Activated CD8-positive, alpha-beta memory T cell treated with anti-CD3 and anti-CD28 coated beads for 4 hours (primary cell): ENCODE measurements around the gene RORB.
"Not testable (repeated sequence)": the region's sequence is repeated elsewhere in the genome, so short reads cannot be mapped to it uniquely, and the experiment has no call there.

Source experiments
- DNase-seq, 2 donors: peaks; one replicate each; pipeline ENCODE4 v3.0.0-alpha.2; 2020; ENCODE audit warnings: low read depth in 2 of 2

Gene RORB

DNA sequence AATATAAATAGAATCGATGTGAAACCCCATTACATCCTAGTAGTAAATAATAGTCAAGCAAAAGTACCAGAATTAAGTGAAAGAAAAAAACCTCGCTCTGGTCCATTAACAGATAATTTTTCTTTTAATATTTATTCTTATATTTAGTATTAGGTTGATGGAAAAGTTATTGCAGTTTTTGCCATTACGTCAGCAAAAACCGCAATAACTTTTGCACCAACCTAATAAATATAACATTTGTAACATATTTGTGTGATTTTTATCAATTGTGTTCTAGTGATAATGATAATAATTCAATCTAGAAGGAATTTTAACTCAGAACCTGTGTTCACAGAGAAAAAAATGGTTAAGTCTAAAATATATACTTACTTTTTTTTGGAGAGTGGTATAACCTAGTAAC, 16.1 kb downstream of the RORB start:
- no peak for DNase-seq

DNA sequence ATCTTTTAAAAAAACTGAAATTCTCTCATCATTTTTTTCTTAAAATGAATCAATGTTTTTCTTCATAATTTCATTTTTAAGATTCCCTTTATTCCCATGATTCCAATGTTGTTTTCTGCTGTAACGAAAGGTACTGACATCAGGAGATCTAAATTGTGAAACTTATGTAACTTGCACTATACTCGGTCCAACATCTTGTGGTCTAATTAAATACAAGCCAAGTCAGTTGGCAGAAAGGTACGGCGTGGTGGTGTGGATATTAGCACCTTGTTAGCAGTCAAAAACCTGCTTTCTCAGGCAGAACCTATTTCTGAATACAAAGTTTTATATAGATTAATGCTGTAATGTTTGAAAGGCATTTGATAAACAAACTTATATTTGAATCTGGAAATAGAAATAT, 20.1 kb downstream of the RORB start:
- DNase-seq: no peak

DNA sequence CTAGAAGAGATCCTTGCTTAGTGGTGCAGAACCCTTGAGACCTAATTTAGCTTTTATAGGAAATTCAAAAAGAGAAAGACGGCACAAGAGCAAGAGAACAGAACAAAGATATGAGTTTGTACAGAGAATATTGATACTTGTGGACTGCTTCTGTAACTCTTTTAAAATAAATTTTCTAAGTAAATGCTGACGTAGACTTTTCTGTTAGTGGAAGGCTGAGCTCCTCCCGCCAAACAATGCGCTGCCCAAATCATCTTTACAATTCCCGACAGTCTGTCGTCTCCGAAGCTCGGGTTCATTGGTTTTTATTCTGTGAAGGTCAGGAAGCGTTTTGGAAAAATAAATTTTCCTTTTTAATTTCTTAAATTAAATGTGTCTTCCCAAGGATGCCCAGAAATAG, 22.3 kb downstream of the RORB start:
- no peak for DNase-seq

DNA sequence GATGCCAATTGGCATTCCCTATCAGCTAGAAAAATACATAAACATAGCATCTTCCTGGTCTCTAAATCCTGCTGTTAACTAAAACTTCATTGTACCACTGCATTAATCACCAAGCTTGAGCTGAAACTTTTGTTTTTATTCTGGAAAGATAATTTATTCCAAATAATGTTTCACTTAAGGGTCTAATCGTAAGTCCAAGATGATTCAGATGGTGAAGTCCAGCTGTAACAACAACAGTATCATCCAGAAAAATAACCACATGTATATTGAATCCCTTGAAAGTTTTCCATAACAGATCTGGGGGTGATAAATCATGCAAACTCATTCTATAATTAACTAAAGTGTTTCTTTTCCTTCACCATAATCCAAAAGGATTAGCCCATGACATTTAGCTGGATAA, 23.9 kb downstream of the RORB start:
- no peak for DNase-seq

DNA sequence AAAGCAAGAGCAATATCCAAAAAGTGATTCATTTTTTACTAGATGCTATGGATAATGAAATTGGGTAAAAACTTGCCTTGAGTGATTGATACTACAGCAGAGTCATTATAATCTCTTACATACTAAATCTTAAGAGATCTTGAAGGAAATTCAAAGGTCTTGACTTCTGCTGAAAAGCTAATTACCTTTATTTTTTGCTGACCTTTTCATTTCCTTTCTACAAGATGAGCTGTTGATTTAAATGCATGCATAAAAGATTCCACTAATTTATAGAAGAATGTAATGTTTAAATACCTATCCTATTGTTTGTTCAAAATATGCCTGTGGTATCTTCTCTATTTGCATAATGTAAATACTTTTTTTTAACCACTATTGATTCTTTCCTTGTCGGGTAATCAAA, 27.2 kb downstream of the RORB start:
- DNase-seq: no peak

DNA sequence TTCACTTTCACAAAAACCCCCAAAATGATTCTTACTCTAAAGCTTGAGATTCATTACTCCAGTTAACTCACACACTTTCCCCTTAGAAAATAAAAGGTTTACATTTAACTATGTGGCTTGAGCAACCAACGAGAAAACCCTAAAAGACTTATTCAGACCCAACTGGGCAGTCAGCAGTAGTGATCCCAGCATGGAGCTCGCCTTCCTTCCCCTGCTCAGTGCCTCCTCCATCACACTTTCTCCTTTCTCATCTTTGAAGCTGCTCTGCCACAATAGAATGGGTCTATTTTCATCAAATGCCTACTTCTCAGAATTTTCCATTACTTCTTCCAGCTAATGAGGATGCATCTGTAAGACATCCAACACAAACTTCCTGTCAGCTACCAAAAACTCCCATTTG, 29.1 kb downstream of the RORB start:
- DNase-seq: no peak

DNA sequence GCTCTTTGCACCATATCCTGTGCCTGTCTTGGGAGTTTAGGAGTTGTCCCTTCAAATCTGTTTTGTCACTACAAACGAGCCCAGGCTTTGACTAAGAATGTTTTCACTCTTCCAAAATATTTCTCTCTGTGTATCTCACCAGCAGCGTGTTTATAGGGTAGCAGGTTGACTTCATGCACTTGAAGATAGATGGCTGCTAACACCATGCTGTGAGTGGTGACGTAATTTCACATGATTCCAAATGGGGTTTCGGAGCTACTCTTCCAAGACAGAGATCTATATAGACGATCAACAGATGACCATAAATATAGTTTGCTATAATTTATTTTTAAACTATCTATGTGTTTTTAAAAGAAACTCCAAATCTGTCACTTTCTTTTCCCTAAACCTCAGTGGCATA, 30.6 kb downstream of the RORB start:
- DNase-seq: no peak

DNA sequence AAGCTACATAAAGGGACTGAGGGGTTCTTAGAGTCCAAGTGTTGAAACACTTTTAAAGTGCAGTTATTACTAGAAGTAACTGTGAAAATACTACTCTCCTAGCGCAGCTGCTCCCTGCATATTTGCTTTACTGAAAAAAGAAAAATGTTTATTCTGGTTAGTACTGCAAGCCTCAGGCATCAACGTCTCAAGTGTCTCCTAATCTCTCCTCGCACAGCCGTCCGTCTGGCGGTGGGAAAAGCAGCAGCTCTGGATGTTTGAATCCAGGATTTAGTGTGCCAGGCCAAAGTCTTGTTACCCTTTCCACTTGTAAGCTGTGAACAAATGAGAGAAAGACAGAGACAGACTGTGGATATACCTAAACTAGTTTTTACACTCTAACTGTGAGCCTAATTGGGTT, 31.1 kb downstream of the RORB start:
- DNase-seq: no peak

DNA sequence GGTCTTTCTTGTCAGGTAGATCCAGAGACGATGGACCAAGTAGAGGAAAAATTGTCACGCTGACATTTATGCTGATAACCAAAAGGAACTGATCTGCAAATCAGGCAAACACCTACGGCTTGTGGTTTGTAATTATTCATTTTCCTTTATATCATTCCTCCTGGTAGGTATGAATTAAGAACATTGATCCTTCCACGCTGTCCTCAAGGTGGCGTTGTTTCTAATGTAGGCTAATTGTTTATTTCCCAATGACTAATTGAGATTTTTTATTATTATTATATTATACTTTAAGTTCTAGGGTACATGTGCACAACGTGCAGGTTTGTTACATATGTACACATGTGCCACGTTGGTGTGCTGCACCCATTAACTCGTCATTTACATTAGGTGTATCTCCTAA, 33.3 kb downstream of the RORB start:
- DNase-seq: not testable (repeated sequence)

DNA sequence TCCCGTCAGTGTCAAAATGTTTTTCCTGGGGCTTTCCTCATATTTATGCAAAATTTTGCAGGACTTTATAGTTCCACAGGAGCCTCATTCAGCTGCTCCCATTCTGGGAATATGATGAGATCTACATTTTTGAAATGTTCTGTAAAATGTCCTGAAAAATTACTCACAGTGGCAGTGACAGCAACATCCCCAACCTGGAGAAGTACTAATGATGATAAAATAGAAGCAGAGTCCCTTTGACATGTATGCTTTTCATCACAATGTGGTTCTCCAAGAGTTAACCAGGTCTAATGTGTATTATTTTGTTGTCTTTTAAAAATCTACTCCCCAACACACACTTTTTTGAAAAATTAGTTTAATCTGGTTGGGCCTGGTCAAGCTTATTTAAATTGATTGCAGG, 36.1 kb downstream of the RORB start:
- DNase-seq: no peak

DNA sequence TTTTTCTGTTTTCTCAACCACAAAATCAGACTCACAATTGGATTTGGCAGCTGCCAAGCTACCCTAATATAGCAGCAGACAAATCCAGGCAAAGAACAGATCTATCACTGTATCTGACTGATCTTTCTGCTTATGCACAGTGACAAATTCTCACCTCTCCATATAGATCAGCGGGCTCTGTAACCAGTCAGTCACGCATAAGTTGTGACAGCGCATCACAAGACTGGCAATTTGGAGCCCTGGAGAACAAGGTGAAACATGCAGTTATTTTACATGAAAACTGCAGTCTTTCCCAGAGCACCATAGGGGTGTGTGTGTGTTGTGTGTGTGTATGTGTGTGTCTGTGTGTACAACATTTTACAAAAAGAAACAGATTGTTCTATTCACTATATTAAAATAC, 37.7 kb downstream of the RORB start:
- DNase-seq: no peak

DNA sequence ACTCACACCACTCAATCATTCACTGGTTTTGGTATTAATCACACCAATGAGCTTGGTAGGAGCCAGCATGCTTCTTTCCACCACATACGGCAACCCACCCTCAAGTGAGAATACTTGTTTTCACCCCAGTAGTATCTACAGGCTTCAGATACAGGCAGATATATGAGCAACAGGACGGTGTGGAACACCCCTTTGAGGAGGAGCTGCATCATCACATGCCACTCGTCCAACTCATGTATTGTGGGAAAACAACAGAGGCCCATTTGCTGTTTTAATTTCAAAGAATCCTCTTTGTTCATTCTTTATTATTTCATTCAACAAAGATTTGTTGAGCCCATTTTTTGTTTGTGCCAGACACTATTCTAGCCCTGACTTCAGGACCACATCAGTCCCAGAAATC, 46.0 kb downstream of the RORB start:
- DNase-seq: no peak

DNA sequence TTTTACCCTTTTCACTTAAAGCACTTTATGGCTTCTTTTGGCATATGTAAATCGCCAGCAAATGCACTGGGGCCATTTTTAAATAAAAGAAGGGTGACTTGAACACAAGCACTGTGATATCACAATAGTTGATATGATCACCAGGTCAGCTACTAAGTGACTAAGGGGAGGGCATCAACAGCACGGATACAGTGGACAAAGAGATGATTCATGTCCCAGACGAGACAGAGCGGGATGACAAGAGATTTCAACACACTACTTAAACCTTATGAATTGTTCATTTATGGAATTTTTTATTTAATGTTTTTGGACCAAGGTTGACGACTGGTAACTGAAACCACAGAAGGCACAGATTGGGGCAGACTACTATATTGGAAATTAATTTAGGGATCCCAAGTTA, 54.1 kb downstream of the RORB start:
- DNase-seq: no peak

DNA sequence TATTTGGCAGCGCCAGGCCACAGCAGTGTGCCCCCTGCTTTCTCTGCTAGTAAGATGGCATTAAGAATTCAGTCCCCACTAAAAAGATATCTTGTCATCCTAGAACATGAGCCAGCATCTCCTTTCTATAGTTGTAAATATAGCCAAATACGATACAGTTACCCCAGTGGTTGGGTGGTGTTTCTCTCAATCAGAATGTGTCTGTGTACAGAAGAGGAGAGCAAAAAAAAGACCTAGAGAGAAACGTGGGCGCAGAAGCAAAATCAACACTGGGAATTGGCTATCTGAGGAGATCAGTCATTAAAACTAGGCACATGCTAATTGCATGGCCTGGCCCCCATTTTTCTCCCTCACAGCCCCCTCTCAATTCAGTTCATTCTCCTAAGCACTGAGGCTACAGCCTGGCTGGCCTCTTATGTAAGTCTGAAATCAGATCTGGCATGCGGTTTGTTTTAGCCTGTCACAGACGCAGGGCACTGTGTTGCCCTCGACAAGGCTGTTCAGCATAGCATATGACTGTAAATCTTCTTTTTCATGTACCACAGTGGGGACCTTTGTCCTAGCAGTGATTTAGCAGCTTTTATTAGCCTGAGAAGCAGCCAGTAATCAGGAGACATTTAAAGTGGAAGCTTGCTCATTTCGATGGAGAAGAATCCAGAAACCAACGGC, 57.8 kb downstream of the RORB start:
- no peak for DNase-seq

DNA sequence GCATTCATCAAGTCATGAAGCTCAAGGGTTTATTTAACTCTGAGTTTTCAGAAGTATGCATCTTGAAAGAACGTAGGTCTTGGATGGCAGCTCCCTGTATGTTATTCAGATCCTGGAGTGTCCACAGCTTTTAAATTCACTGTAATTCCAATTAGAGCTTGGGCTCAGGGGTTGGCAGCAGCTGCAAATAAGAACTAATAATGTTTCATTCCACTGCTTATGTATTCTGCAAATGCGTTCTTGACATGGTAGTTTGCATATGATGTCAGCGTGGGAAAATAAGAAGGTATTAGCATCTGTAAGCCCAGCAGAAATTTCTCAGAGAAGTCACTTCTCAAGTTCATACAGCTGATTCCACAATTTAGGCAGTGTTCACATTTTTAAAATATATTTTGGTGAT, 58.4 kb downstream of the RORB start:
- DNase-seq: no peak

DNA sequence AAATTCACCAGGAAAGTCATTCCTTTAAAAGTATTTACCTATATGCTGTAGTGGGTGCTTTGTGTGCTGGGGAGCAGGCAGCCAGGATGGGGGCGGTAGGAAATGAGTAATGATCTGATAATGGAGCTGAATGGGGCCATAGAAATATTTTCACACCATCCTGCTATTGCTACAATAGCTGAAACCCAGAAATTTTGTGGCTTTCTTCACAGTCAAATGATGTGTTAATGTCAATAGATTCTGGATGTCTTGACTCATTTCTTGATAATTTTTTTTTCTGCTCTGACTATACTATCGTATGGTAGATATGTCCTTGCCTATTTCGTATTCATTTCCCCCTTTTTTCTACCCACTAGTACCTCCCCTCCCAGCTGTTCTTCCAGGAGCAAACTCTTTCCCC, 59.5 kb downstream of the RORB start:
- no peak for DNase-seq

DNA sequence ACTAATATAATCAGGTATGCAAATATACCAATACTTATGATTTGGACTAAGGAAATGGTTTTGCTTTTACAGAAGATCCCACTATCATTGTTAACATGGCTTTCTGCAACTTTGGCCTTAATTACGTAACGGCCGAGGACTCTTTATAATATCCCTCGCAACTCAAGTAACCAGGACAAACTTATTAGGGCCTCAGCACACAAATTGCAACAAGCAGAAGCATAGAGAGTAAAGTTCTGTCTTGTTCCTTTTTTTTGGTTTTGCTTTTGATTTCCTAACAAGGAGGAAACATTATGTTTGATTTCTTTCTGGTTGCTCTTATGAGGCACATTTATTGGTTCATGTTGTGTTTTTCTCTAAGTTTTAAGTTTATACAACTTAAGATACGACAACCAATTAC, 60.4 kb downstream of the RORB start:
- DNase-seq: no peak

DNA sequence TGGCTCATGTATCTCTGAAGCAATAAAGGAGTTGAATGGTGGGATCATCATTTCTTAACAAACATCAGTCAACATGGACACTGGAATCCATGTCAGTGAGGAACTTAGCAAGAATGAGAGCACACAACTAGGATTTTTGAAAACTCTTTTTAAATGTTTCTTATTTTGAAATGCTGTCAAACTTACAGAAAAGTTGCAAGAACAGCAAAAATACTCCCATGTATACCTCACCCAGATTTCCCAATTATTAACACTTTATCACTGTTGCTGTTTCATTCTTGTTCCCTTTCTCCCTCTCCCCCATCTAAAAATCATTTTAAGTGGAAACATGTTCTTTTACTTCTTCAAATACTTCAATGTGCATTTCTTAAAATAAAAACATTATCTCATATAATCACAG, 65.5 kb downstream of the RORB start:
- no peak for DNase-seq

DNA sequence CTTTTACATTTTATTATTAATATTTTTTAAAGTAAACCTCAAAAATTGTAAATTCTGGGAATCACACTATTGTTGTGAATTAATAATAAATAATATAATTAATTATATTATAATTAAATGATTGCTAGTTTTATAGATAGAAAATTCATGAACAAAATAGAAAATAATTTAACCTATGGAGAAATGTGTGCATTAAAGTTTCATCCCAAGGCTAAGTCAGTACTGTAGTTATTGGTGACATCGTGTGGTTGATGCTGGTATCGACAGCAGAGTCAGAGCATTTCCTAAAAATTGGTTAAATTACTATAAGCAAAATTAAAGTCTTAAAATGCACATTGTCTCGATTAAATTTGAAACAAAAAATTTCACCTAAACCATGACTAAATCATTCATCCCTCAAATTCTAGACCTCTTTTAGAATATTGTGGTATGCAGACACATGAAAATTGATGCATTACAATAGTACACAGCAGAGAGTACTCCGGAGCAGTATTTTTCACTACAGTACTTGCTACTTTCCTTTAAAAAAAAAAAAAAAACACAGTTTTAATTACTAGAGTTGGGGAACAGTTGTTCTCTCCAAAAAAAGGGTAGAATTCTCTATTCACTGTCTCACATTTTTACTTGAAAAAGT, 73.9 kb downstream of the RORB start:
- DNase-seq: no peak

DNA sequence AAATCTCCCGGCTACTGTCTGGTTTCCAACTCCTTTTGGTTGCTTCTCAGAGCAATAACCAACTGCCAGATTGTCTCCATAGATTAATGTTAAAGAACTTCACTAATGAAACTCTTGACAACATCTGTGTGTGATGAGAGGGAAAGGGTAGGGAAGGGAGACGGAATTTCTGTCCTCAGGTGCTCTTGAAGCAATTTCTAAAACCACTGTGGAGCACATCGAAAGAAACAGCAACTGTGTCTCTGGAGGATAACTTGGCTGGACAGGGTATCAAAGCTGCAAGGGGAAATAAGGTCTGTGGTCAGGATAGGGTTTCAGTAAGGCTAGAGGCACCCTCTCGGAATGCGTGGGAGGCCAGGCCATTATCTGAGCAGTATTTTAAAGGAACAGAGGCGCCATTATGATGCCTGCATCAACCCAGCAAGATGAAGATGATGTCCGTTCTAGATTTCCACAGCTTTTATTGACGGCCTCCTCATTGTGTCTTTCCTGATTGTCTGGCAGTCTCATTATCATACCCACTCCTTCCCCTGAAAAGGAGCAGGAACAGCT, 76.6 kb downstream of the RORB start:
- no peak for DNase-seq

DNA sequence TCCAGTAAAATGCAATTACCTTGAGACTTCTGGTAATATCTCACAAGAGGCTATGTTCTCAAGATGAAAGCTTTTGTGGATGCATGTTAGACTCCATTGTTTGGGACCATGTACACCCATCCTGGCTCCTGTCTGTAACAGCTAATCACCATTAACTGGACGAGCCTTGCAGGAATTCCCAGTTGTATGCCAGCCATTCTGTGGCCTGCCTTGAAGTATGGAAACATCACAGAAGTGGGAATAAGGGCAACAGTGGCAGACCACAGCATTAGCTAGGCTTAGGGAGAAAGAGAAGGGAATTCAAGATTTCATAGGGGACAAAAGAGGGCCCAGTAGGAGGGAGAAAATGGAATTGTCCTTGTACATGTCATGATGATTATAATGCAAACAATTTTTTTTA, 79.0 kb downstream of the RORB start:
- no peak for DNase-seq

DNA sequence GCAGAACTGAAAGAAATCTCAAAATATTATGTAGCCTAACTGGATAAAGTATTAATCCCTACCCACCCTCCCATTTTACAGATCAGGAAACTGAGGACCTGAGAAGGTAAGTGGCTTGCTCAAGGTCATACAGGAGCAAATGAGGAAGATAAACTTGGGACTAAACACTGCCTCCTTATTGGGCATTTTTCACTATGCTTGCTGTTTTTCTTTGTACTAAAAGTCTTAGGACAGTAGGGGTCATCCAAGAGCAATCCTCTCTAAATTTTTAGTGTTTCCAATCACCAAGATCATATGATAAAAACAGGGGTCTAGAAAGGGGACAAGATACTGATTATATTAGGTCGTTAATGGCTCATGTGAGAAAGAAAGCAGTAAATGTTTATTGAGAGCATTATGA, 80.8 kb downstream of the RORB start:
- DNase-seq: no peak

DNA sequence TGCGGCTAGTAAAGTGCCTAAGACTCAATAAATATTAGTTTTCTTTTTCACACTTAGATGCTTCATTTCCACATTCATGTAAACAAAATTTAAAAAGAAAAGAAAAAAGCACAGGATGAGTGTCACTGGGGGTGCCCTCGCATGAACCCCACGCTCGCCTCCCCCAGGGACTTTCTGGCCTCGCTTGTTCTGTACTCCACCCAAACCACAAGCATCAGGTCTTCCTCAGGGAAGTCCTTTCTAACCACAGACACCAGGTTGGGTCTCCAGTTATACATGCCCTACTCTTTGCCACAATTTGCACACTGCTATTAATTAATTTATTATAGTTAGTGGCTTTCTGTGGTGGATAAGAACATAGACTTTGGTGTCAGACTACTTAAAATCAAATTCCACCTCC, 92.4 kb downstream of the RORB start:
- no peak for DNase-seq

DNA sequence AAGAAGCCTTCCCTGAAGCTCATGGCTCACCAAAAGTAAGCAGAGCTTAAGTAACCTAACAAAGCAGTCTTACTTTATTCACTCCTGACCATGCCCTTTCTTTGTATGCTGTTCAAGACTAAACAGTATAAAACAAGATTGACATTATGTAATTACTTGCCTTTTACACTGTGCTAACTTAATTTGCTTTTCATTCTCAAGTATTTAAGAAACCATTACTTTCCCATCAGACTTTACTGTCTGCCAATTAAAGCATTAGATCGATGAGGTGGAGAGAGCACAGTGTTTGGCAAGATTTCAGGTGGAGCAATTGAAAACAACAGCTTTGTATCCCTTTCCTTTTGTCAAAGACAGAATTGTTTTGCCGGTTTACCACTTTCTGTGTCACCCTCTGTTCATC, 98.2 kb downstream of the RORB start:
- DNase-seq: no peak
